ENCODE measurements around the gene PDE7B.

PDE7B gene

DNA sequence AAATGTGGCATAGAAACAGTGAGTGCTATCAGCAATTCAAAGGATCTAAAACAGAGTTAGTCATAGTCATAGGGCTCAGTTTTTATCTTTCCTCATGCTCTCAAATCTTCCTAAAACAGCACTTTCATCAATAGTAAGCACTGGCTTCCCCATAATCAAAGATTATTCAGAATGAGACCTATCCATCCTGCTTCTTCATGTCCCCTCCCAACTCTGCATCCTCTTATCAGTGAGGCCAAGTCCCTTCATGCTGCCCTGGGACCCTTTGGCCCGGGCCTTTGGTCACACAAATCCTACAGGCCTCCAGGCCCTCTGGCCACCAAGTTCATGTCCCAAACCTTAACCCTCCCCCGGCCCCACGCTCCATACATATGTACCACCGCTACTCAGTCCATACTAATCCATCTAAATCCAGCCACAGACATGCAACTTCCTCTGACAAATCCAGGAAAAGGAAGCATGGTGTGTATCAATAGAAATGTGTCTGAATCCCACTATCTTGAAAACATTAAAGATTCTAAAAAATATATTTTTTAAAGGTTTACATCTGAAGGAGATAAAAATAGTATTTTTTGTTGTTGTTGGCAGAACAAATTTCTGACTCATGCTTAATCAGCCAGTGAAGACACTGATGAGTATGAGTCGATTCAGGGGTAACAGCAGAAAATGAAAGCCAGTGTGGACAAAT lies 143.5 kb downstream of the PDE7B start:
- no peak for TF ChIP-seq CTCF (conservative IDR thresholded peaks at IDR 0.05)
- H3K27ac ChIP-seq: peak overlapping the region; percentile 60; the same call in 1 of the 2 replicates

DNA sequence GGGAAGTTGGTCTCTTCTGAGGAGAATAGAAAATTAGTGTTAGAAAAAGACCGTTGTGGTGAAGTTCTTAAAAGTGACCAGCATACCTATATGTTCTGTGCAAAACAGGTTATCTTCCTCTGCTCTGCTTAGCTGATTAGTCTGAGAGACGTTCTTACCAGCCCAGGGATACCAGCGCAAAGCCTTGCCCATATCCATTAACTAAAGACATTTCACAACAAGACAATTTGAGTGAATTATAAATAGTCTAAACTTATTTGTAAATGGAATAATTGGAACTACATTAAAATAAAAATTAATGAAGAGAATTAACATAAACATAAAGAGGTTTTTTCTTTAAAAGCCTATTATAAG lies 144.0 kb downstream of the PDE7B start:
- peak overlapping the region; percentile 60 for H3K27ac ChIP-seq
- no peak for TF ChIP-seq CTCF (conservative IDR thresholded peaks at IDR 0.05)

DNA sequence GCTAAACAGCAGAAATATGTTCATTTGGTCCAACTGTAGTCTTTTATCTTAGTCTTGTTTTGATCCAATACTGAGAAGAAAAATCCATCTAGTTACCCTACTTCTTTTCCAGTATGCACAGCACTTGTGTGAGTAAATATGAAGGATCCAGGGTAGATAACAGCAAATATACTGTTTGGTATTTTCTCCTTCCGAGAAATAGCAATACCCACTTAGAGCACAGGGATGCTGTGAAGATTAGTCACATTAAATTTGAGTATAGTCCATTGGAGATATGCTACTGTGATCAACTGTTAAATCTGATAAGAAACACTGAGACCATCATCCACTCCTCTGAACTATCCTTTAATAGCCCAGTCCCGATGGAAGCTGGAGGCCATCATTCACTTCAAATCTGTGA lies 145.2 kb downstream of the PDE7B start:
- H3K27ac ChIP-seq: peak overlapping the region; percentile 60
- TF ChIP-seq CTCF (conservative IDR thresholded peaks at IDR 0.05): no peak

DNA sequence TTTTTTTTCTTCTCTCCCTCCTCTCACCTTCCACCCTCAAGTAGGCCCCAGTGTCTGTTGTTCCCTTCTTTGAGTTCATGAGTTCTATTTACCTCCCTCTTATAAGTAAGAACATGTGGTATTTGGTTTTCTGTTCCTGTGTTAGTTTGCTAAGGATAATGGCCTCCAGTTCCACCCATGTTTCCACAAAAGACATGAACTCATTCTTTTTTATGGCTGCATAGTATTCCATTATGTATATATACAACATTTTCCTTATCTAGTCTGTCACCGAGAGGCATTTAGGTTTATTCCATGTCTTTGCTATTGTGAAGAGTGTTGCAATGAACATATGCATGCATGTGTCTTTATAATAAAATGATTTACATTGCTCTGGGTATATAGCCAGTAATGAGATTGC lies 147.9 kb downstream of the PDE7B start:
- TF ChIP-seq CTCF (conservative IDR thresholded peaks at IDR 0.05): no peak
- no peak overlapping the region for H3K27ac ChIP-seq

DNA sequence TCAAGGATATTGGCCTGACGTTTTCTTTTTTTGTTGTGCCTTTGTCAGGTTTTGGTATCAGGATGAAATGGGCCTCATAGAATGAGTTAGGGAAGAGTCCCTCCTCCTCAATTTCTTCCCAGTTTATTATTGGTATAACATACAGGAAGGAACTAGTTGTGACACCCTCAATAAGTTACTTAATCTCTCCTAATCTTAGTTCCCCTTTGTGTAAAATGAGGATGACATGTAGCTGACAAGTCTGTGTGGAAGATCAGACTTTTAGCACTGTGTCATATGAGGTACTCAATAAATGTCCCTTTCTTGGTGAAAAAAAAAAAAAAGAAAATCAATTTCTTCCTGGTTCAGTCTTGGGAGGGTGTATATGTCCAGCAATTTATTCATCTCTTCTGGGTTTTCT lies 155.8 kb downstream of the PDE7B start:
- H3K27ac ChIP-seq: no peak overlapping the region
- no peak for TF ChIP-seq CTCF (conservative IDR thresholded peaks at IDR 0.05)

GRCh38 chr6:136011475-136011874 lies 160.0 kb downstream of the PDE7B start:
- H3K27ac ChIP-seq: no peak overlapping the region
- no peak for TF ChIP-seq CTCF (conservative IDR thresholded peaks at IDR 0.05)

DNA sequence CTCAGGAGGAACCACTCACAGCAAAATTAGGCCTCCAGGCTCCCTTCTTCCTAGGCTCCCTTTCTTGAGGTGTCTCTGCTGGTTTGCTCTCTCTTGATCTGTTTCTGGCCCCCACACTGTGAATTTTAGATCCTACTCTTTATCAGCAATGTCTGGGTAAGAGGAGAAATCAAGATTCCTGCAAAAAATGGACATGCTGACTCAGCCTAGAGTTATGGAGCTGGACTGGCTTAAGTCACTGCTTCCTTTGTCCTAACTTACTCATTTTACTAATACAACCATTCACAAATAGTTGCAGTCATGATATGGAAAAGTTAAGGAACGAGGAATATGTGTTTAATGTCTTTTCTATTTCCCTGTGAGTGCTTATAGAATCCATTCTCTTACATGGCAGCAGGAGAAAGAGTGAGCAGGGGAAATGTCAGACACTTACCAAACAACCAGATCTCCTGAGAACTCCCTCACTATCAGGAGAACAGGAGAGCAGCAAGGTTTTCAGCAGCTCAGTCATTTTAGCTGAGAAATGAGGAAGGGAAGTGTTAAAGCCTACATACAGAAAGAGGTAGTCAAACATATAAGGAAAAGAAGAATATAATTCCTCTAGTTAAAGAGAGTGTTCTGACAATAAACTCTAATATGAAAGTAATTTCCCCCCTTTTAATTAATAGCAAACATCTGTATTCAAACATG lies 160.8 kb downstream of the PDE7B start:
- no peak overlapping the region for H3K27ac ChIP-seq

More for the DNA sequence above, 160.8 kb downstream of the PDE7B start:
- no peak for TF ChIP-seq CTCF (conservative IDR thresholded peaks at IDR 0.05)
